ENCODE measurements around the gene TP53BP2.
"Not testable (repeated sequence)": the region's sequence is repeated elsewhere in the genome, so short reads cannot be mapped to it uniquely, and the experiment has no call there.

TP53BP2 gene, protein sequence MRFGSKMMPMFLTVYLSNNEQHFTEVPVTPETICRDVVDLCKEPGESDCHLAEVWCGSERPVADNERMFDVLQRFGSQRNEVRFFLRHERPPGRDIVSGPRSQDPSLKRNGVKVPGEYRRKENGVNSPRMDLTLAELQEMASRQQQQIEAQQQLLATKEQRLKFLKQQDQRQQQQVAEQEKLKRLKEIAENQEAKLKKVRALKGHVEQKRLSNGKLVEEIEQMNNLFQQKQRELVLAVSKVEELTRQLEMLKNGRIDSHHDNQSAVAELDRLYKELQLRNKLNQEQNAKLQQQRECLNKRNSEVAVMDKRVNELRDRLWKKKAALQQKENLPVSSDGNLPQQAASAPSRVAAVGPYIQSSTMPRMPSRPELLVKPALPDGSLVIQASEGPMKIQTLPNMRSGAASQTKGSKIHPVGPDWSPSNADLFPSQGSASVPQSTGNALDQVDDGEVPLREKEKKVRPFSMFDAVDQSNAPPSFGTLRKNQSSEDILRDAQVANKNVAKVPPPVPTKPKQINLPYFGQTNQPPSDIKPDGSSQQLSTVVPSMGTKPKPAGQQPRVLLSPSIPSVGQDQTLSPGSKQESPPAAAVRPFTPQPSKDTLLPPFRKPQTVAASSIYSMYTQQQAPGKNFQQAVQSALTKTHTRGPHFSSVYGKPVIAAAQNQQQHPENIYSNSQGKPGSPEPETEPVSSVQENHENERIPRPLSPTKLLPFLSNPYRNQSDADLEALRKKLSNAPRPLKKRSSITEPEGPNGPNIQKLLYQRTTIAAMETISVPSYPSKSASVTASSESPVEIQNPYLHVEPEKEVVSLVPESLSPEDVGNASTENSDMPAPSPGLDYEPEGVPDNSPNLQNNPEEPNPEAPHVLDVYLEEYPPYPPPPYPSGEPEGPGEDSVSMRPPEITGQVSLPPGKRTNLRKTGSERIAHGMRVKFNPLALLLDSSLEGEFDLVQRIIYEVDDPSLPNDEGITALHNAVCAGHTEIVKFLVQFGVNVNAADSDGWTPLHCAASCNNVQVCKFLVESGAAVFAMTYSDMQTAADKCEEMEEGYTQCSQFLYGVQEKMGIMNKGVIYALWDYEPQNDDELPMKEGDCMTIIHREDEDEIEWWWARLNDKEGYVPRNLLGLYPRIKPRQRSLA

DNA sequence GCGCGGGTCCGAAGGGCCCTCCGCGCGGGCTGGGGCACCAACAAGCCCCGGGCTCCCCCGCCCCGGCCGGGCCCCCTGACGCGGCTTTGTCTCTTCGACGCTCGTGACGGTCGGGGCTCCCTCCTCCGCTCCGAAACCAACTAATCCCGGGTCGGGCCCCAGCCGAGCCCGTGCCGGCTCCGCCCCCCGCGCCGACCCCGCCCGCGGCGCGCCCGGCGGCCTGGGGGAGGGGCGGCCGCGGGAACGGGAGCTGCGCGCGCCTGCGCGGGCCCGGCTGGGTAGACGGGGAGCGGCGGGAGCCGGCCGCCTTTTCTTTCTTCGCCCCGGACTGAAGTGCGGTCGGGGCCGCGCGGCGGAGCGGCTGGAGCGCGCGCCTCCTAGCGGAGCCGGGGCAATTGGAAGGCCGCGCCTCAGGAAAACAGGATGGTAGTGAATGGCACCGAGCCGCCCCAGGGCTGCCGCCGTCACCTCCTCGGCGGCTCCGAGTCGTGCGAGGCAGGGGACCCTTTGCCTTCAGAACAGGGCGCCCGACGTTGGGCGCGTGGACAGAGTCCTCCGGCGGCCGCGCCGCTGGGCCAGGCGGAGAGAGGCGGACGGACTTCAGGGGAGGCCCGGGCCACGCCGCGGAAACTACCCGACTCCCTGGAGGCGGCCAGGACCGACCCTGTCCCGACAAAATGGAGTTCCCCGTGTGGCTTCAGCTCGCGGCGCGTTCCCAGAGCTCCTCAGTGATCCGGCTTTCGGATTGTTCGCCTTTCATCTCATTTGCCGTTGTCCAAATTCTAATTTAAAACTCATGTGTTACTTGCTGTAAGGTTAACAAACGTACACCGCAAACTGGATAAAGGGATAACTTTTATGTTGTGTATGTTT, at the start of gene TP53BP2:
TSS of gene TP53BP2 (minus strand) at position 138 of the 873 bp plus-strand sequence. CDS start 267 bp downstream, outside the sequence.
- peak; percentile 92 for DNase-seq

DNA sequence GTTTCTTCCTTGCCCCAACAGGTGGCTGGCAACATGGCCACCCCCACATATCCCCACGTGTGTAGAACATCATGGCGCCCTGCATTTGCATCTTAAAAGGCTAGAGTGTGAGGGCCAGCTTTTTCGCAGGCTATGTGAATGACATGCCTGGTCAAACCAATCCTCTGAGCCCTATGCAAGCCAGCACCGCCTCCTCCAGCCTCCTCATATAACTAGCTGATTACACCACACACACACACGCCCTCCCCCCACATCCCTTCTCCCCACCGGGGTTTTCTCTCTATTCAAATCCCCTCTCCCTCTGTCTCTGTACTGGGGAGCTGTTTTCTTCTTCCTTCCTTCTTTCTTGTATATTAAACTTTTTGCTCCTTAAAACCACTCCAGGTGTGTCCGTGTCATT, 44.7 kb upstream of the TP53BP2 start:
- DNase-seq: not testable (repeated sequence)

DNA sequence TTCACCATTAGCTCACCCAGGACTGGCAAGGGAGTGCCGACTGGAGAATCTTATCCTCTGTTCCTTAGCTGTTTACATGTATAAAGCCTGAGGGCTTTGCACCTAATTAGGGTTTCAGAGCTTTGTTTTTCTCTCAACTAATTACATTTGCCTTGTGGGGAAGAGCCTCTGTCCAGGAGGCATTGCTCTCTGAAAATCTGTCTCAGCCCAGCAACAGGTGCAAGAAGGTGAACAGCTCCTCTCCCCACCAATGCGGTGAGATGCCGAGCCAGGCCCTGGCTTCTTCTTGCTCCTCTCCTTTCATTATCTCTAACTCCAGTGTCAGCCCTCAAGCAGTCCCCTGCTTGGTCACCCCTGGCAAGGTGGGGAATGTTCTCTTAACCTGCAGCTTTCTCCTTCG, 43.6 kb upstream of the TP53BP2 start:
- not testable (repeated sequence) for DNase-seq

DNA sequence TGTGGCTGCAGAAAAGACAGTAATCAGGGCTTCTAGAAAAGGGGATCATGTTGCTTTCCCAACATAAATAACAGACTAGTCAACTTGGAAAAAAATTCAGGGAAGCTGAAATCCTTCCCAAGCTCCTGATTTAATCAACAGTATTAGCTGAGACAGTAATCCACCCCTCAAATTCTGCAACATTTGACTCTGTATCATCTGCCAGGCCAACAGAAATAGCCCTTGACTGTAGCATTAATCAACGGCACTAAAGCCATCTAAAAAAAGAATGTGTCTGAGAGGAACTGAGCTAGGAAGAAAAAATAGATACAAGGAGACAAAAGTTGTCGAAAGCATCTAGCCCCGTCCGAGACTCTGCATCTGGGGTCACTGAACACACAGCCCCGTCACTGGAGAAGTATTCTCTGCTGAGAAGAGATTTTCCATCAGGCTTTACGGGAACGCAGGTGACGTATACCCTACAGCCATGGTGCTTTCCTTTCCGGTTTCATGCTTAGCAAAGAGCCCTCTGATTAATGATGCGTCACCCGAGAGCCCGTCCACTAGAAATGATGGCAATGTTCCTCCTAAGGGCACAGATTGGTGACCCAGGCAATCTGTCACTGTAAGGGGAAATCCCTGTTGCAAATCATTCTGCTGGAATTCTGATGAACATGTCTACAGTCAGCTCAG, 42.1 kb upstream of the TP53BP2 start:
- DNase-seq: no peak

DNA sequence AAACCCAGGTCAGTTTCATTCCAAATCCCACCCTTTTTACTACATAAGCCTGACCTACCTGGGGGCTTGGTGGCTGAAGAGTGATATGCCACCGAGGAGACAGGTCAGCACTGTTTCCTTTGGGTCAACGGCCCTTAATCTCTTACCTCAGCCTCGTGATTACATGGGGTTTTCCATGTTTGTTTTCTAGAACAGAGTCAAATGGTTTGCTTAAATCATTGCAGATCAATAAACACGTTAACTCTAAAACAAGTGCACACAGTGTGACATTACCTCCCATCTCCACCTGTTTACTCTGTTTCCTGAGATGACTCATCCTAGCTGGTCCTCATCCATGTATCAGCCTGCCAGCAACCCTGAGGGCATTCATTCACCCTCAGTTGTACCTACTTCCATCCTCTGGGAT, 40.8 kb upstream of the TP53BP2 start:
- no peak for DNase-seq

DNA sequence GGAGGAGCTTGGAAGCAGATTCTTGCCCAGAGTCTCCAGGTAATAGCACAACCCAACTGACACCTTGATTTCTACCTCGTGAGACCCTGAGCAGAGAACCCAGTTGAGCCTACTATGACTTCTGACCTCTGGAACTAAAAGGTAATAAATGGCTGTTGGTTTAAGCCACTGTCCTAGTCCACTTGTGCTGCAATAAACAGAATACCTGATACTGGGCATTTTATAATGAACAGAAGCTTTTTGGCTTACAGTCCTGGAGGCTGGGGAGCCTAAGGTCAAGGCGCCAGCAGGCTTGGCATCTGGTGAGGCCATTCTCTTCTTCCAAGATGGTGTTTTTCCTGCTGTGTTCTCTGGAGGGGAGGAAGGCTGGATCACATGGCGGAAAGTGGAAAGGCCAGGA, 39.9 kb upstream of the TP53BP2 start:
- no peak for DNase-seq

DNA sequence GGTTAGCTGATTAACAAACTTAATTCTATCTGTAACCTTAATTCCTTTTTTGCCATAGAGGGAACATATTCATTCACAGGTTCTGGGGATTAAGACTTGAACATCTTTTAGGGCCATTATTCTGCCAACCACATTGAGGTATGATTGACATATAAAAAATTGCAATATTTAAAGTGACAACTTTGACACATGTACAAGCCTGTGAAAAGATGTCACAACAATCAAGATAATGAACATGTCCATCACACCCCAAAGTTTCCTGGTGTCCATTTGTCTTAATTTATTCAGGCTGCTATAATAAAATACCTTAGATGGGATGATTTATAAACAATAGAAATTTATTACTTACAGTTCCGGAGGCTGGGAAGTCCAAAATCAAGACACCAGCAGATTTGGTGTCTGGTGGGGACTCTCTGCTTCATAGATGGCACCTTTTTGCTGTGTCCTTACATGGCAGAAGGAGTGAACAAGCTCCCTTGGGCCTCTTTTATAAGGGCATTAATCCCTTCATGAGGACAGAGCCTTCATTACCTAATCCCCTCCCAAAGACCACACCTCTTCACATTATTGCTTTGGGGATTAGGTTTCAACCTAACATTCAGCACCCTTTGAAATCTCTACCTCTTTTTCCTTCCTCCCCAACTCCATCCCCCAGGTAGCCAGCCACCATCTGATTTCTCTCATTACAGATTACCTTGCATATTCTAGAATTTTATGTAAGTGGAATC, 33.0 kb upstream of the TP53BP2 start:
- no peak for DNase-seq

DNA sequence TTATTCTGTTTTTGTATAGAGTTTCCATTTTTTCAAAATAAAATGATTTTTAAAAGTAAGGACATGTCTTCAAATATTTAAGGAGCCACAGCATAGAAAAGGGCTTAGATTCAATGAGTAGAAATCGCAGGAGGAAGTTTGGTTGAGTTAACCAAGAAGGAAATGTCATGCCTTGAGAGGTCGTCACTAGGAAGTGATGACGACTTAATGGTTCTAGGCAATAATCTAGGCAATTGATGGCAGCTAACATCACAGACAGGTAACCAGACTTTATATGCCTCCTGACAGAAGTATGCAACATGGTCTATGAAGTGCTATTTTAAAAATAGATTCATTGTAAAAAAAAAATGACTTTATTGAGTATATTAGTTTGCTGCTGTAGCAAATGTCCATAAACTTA, 32.1 kb upstream of the TP53BP2 start:
- no peak for DNase-seq

DNA sequence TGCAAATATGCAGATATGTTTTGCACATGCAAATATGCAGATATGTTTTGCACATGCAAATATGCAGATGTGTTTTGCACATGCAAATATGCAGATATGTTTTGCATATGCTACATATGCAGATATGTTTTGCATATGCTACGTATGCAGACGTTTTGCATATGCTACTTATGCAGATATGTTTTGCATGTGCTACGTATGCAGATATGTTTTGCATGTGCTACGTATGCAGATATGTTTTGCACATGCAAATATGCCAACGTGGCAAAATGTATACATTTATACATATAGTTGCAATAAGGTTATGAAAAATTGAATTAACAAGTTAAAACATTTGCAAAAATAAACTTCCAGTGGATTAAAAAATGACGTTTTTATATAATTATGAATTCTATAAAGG, 30.8 kb upstream of the TP53BP2 start:
- DNase-seq: no peak

DNA sequence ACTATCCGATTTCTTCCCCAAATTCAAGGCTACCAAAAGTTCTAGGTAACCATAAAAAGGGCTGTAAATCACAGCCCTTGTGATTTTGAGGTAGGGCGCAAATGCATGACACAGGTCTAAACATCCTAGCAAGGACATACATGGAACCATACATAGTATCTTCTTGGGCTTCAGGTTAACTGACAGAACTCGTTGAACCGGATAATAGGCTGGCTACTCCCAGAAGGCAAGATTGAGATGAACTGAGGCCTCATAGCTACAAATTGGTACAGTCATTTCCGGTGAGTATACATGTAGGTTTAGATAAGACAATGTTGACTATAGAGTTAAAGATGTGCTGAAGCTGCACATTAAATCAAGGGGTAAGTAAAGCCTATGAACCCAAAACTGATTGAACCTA, 27.3 kb upstream of the TP53BP2 start:
- no peak for DNase-seq

DNA sequence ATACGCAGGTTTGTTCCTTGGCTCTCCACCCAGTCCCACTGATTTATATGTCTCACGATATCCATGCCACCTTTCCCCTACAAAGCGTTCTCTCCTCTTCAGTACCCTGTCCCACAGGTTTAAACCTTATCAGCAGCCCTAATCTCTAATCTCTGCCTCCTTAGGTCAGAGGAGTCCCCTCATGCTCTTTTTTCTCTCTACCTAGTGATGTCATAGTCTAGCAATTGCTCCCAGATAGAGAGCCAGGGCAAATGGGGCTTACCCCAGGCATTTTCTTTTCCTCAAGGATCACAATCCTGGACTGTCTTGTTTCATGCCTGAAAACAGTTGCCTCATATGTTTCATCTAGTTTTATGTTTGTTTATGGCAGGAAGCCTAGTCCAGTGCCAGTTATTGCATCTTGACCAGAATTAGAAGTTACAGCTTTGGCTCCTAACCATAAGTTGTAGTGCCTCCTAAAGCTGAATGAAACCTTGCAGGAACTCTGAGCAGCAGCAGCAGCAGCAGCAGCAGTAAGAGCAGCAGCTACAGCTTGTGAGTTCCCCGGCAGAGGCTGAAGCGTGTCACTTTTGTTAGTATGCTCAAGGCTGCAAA, 26.7 kb upstream of the TP53BP2 start:
- no peak for DNase-seq

DNA sequence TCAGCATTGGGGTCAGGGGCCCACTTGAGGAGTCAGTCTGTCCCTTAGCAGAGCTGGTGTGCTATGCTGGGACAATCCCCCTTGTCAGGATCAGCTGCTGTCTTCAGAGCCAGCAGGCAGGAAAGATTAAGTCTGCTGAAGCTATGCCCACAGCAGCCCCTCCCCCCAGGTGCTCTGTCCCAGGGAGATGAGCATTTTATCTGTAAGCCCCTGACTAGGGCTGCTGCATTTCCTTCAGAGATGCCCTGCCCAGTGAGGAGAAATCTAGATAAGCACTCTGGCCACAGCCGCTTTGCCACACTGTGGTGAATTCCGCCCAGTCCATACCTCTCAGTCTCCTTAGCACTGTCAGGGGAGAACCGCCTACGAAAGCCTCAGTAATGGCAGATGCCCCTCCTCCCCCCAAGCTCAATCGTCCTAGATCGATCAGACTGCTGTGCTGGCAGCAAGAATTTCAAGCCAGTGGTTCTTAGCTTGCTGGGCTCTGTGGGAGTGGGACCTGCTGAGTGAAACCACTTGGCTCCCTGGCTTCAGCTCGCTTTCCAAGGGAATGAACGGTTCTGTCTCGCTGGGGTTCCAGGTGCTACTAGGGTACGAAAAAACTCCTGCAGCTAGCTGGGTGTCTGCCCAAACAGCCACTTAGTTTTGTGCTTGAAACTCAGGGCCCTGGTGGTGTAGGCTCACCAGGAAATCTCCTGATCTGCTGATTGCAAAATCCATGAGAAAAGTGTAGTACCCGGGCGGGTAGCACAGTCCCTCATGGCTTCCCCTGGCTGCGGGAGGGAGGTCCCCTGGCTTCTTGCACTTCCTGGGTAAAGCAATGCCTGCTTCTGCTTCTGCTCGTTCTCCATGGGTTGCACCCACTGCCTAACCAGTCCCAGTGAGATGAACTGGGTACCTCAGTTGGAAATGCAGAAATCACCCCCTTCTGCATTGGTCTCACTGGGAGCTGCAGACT, 25.1 kb upstream of the TP53BP2 start:
- no peak for DNase-seq

DNA sequence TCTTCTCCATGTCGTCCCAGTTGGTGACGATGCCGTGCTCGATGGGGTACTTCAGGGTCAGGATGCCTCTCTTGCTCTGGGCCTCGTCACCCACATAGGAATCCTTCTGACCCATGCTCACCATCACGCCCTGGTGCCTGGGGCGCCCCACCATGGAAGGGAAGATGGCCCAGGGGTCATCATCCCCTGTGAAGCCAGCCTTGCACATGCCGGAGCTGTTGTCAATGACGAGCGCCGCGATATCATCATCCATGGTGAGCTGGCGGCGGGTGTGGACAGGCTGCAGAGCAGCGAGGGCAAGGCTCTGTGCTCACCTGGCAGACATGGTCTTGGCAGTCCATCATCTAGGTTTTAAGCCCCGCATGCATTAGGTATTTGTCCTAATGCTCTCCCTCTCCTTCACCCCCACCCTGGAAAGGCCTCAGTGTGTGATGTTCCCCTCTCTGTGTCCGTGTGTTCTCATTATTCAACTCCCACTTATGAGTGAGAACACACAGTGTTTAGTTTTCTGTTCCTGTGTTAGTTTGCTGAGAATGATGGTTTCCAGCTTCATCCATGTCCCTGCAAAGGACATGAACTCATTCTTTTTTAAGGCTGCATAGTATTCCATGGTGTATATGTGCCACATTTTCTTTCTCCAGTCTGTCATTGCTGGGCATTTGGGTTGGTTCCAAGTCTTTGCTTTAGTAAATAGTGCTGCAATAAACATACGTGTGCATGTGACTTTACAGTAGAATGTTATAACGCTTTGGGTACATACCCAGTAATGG, 19.0 kb upstream of the TP53BP2 start:
- DNase-seq: not testable (repeated sequence)

DNA sequence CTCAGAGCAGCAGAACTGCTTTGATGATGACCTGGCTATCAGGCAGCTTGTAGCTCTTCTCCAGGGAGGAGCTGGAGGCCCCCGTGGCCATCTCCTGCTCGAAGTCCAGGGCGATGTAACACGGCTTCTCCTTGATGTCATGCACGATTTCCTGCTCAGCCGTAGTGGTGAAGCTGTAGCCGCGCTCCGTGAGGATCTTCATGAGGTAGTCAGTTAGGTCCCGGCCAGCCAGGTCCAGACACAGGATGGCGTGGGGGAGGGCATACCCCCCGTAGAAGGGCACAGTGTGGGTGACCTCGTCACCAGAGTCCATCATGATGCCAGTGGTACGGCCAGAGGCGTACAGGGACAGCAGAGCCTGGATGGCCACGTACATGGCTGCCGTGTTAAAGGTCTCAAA, 18.3 kb upstream of the TP53BP2 start:
- DNase-seq: no peak

DNA sequence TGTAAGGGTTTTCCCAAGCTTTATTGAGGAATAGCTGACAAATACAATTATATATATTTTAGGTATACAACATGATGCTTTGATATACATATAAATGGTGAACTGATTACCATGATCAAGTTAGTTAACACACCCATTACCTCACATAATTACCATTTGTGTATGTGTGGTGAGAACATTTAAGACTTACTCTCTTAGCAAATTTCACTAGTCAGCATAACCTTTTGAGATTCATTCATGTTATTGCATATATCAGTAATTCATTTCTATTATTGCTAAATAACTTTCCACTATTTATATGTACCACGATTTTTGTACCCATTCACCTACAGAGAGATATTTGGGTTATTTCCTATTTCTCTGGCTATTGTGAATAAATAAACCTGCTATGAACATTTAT, 16.2 kb upstream of the TP53BP2 start:
- no peak for DNase-seq

DNA sequence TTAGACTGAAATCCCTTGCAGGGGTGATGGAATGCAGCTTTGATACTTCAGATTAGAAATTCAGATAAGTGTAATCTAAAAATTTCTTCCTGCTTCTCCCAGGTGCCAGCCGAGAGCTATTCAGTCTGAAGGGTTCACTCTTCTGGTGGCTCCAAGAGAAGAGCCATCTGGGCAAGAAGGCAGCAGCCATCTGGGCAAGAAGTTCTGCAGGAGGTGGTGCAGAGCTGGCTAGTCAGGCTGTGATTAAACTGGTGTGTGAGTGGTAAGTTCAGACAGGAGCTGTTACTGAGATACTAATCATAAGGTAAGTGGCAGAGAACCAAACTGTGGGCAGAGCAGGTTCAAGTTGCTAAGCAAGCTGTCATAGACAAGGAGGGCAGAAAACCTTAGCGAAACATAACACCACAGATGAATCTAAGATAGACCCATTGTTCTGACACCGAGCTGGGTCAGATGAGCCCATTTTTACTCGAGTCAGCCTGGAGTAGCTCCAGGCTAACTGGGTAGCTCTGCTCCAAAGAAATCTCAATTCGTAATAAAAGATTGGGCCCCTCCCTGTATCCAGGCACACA, 14.4 kb upstream of the TP53BP2 start:
- DNase-seq: no peak

DNA sequence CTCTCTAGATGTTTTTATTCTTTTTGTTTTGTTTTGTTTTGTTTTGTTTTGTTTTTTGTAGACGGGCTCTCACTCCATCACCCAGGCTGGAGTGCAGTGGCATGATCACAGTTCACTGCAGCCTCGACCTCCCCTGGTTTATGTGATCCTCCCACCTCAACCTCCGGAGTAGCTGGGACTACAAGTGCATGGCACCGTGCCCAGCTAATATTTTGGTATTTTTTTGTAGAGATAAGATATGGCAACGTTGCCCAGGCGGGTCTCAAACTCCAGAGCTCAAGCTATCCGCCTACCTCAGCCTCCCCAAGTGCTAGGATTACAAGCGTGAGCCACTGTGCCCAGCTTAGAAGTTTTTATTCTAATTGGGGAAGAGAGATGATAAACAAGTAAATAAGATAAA, 13.3 kb upstream of the TP53BP2 start:
- DNase-seq: no peak

DNA sequence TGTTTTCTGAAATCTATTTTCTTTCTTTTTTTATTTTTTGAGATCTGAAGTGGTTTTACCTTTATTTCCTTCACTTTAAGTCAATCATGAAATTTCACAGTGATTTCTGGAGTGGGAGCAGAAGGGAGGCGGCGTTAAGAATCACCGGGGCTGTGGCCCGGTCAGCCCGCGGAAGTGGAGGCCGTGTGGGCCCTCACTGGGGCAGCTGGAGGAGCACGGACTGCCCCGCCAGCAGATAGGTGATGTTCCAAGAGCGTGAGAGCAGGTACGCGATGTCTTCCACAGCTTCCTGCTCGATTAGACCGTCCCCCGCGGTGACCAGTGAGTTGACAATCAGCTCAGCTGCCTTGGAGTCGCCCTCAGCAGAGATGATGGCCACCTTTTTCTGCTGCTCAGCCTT, 10.6 kb upstream of the TP53BP2 start:
- DNase-seq: no peak
